SK-N-MC (cell line): ENCODE results near the gene MTERF4.

Experiments
- DNase-seq: peaks from one replicate; pipeline ENCODE4 v3.0.0-alpha.2; 2011; ENCODE audit warnings: low read depth, low spot score
- H3K27ac ChIP-seq: fragments of 200-600 bp; sonication (generic); 2 replicates; pipeline ENCODE4 v1.5.1; 2016; ENCODE audit warnings: mixed run types
- H3K36me3 ChIP-seq: fragments of 200-600 bp; sonication (generic); 2 replicates; pipeline ENCODE4 v1.6.1; 2017; ENCODE audit warnings: antibody characterized with exemption, low read length, mixed read lengths; ENCODE audit not compliant: insufficient read depth
- H3K4me3 ChIP-seq: fragments of 200-600 bp; sonication (generic); 2 replicates; pipeline ENCODE4 v1.5.1; 2016
- H3K9ac ChIP-seq: fragments of 200-600 bp; sonication (generic); 2 replicates; pipeline ENCODE4 v1.8.0; 2017; ENCODE audit warnings: mixed run types, mixed read lengths; ENCODE audit not compliant: insufficient read length
- H3K9me3 ChIP-seq: fragments of 200-600 bp; sonication (generic); 2 replicates; pipeline ENCODE4 v1.6.1; 2017; ENCODE audit warnings: low read depth, mild to moderate bottlenecking, antibody characterized with exemption, low read length, moderate library complexity, mixed read lengths
- EZH2 ChIP-seq: fragments of 200-600 bp; sonication (generic); IDR thresholded peaks from one replicate; pipeline ENCODE4 v1.6.1; 2017; ENCODE audit warnings: antibody characterized with exemption
- FOXP2 ChIP-seq: optimal IDR thresholded peaks from 2 replicates; pipeline ENCODE3; 2011; ENCODE audit warnings: mild to moderate bottlenecking, moderate library complexity; ENCODE audit not compliant: insufficient read depth; ENCODE audit errors: extremely low read length, control extremely low read depth
- POLR2AphosphoS5 ChIP-seq: IDR thresholded peaks from 2 replicates; pipeline ENCODE4 v1.6.1; 2012; ENCODE audit warnings: mild to moderate bottlenecking, low read depth, low read length, borderline replicate concordance

MTERF4 gene

DNA sequence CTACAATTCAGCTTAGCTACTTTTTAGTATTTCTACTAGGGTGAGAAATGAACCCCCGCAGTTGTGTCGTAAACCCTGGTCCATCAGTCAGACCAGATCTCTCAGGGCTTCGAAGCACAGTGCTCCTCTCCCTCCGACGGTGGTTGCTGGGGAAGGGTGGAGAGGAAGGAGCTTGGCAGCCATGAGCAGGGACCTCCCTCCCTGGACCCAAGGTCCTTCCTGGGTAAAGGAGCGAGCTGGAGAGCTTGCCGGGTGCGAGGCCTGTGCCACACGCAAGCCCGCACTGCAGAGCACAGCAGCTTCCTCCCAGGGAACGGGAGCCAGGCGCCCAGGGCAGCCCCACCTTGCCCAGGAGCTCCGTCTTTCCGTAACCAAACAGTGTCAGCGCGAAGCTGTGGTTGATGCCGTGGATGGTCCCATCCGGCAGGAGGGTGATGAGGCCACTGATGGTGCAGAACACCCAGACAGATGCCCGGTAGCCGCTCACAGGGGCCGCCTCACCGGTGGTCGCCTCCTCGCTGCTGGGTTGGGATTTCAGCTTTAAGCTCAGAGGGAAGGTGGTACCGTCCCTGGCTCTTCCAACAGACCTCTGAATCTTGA is 34.7 kb upstream of the MTERF4 start:
- peaks cover 24% of the 10 kb centered on the region; the same call in 1 of the 2 replicates for H3K36me3 ChIP-seq
- H3K4me3 ChIP-seq = no peak overlapping the region
- TF ChIP-seq FOXP2 (no peak), POLR2AphosphoS5 (no peak), EZH2 (no peak)
- no peaks in the 10 kb centered on the region for H3K9me3 ChIP-seq
- no peak overlapping the region for H3K9ac ChIP-seq
- DNase-seq = no peak
- no peak overlapping the region for H3K27ac ChIP-seq

DNA sequence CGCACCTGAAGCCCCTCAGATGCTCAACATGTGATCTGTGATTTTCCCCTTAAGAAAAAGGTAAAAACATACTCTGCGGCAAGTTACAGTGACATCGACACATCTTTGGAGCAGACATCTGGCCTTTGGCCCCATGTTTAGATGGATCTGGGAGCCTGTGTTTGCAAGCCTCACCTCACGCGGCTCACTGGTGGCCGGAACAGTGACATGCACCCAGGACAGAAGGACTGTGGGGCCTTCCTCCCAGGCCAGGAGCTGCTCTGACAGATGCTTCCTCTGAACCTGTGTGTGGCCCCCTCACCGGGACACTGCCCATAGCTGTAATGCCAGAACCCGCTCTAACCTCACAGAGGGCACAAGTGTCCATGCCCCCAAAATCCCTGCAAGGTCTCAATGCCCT is 34.1 kb upstream of the MTERF4 start:
- H3K36me3 ChIP-seq = peaks cover 28% of the 10 kb centered on the region; the same call in 1 of the 2 replicates

DNA sequence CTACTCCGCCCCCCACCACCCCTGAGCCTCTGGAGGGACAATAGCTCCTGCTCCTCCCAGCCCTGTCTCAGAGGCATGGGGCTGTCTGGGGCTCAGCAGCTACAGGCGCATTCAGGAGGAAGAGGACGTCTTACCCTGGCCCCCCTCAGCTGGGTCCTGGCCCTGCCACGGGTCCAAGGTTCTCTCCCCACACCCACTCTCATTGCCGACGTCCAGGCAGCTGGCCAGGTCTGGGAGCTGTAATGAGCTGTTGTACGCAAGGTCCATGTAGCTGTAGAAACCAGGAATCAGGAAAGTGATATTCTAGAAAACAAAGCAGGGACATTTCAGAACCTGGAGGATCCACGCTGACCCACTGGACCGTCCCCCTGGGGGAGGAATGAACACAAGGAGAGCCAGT is 33.6 kb upstream of the MTERF4 start:
- TF ChIP-seq FOXP2 (no peak), POLR2AphosphoS5 (no peak), EZH2 (no peak)
- no peaks in the 10 kb centered on the region for H3K9me3 ChIP-seq
- no peak overlapping the region for H3K4me3 ChIP-seq
- no peak overlapping the region for H3K9ac ChIP-seq
- no peak overlapping the region for H3K27ac ChIP-seq
- peaks cover 26% of the 10 kb centered on the region; the same call in 1 of the 2 replicates for H3K36me3 ChIP-seq
- no peak for DNase-seq

More for the DNA sequence above, 34.1 kb upstream of the MTERF4 start:
- no peak for DNase-seq
- no peaks in the 10 kb centered on the region for H3K9me3 ChIP-seq
- no peak overlapping the region for H3K9ac ChIP-seq
- H3K27ac ChIP-seq = no peak overlapping the region
- no peak overlapping the region for H3K4me3 ChIP-seq
- no peak for TF ChIP-seq EZH2
- no peak for TF ChIP-seq FOXP2
- TF ChIP-seq POLR2AphosphoS5 = no peak

DNA sequence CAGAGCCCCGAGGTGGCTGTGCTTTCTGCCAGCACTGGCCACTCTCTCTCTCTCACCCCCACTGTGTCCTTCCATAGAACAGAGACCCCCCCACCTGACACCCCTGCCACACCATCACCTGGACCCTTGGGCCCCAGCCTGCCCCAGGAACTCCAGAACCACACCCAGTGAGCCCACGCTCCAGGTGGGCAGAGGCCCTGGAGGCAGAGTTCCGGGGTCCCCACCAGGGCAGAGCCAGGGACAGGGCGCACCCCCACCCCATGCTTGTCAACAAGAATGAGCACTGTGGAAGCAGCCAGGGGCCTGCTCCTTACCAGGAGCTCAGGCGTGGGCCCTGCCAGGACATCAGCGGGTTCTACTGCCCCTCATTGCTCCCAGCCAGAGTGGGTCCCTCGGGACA is 32.6 kb upstream of the MTERF4 start:
- peaks cover 31% of the 10 kb centered on the region; the same call in 1 of the 2 replicates for H3K36me3 ChIP-seq
- no peaks in the 10 kb centered on the region for H3K9me3 ChIP-seq
- no peak for TF ChIP-seq FOXP2
- TF ChIP-seq EZH2 = no peak
- no peak for TF ChIP-seq POLR2AphosphoS5
- no peak for DNase-seq
- no peak overlapping the region for H3K4me3 ChIP-seq
- H3K27ac ChIP-seq = no peak overlapping the region
- H3K9ac ChIP-seq = no peak overlapping the region

DNA sequence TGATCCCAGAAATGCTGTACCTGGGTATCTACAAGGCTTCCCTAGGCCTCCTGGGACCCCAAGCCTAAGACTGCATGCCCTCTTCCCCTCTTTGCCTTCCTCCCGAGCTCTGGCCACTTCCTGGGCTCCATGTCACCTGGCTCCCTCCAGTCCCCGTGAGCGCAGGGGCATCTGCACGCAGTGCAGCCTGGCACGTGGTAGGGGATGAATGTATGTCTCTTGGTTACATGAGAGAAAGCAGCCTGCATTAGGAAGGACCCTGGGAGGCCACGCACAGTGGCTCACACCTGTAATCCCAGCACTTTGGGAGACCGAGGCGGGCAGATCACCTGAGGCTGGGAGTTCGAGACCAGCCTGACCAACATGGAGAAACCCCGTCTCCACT is 31.3 kb upstream of the MTERF4 start:
- DNase-seq = no peak
- Histone ChIP-seq H3K36me3 (peaks cover 31% of the 10 kb centered on the region; the same call in 1 of the 2 replicates), H3K9me3 (no peaks in the 10 kb centered on the region), H3K4me3 (no peak overlapping the region), H3K27ac (no peak overlapping the region), H3K9ac (no peak overlapping the region)
- TF ChIP-seq EZH2 = no peak
- TF ChIP-seq FOXP2 = no peak
- TF ChIP-seq POLR2AphosphoS5 = no peak

DNA sequence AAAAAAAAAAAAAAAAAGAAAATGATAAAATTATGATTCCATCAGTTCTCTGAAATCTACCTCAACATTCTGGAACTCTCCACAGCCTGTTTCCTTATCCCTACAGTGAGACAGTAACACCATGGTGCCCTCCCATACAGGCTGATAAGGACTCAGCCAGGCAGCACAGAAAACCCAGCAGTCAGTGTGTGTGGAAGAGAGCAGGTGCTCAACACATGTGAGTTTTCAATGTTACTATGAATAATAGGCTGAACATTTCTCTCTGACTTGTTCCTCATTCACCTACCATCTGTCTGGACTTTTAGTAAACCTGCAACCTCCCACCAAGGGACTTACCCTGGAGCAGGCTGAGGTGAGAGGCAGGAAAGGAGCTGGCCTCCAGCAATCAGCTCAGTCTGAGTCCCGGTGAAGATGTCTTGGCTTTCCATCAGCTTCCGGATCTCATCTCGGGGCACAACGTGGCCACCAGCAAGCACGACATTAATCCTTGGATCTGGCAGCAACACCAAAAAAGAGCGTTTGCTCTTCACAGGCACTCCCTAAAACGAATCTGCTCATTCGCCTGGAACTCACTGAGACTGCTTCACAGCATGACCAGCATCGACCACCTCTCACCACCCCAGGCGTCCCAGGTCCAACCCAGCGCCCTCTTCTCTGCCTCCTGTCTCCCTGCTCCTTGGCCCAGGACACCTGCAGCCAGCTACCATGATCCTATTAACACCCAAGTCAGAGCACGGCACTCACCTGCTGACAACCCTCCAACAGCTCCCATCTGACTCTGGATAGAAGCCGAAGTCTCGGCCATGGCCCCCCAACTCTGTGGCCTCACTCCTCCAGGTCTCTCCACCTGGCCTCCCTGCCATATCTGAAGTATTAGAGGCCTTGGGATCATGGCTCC is 30.7 kb upstream of the MTERF4 start:
- Histone ChIP-seq H3K36me3 (peaks cover 31% of the 10 kb centered on the region; the same call in 1 of the 2 replicates), H3K9ac (no peak overlapping the region), H3K27ac (no peak overlapping the region), H3K9me3 (no peaks in the 10 kb centered on the region), H3K4me3 (no peak overlapping the region)
- TF ChIP-seq FOXP2 = no peak
- TF ChIP-seq POLR2AphosphoS5 = no peak
- TF ChIP-seq EZH2 = no peak
- no peak for DNase-seq

DNA sequence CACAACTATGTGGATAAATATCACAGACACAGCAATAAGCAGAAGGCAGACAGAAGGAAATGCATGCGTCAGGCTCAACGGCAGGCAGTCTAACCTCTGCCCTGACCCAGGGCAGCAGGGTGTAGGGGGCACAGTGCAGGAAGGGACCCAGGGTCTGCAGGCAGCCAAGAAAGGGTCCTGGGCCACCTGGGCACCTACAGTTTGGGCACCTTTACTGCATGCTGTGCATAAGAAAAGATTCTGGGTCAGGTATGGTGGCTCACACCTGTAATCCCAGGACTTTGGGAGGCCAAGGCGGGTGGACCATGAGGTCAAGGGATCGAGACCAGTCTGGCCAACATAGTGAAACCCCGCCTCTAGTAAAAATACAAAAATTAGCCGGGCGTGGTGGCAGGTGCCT is 29.4 kb upstream of the MTERF4 start:
- no peak overlapping the region for H3K4me3 ChIP-seq
- no peak for TF ChIP-seq POLR2AphosphoS5
- no peak for TF ChIP-seq EZH2
- no peak for TF ChIP-seq FOXP2
- H3K36me3 ChIP-seq = peaks cover 27% of the 10 kb centered on the region; the same call in 1 of the 2 replicates
- H3K9me3 ChIP-seq = no peaks in the 10 kb centered on the region
- H3K27ac ChIP-seq = no peak overlapping the region
- no peak overlapping the region for H3K9ac ChIP-seq
- DNase-seq = no peak

DNA sequence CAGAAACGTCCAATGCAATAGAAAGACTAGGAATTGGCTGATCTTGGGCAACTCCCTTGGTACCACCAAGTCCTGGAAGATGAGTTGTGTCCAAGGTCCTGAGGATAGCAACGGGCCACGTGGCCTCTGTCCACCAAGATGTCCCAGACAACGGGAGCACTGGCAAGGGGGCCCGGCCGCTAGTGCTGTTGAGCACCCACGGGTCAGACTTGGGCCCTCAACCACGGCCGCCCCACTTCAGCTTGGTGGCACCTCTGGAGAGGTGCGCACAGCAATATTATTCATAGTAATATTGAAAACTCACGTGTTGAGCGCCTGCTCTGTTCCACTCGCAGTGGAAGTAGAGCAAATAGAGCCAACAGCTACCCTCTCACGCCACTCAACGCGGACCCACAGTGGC is 28.2 kb upstream of the MTERF4 start:
- Histone ChIP-seq H3K36me3 (peaks cover 21% of the 10 kb centered on the region; the same call in 1 of the 2 replicates), H3K4me3 (no peak overlapping the region)

More for the DNA sequence above, 28.2 kb upstream of the MTERF4 start:
- H3K27ac ChIP-seq = peak overlapping the region; percentile 70
- DNase-seq = no peak
- no peaks in the 10 kb centered on the region for H3K9me3 ChIP-seq
- TF ChIP-seq FOXP2 (no peak), POLR2AphosphoS5 (no peak), EZH2 (no peak)
- H3K9ac ChIP-seq = no peak overlapping the region
